Activated CD4-positive, CD25-positive, alpha-beta regulatory T cell treated with anti-CD3 and anti-CD28 coated beads, Interleukin-2, amount 50 U/mL, for 16 hours (primary cell): ENCODE data around the gene STK17B.
"Not testable (repeated sequence)": the region's sequence is repeated elsewhere in the genome, so short reads cannot be mapped to it uniquely, and the experiment has no call there.

Experiments
- DNase-seq: peaks from one replicate; pipeline ENCODE4 v3.0.0-alpha.2; 2020; ENCODE audit warnings: low read depth, low spot score

The STK17B gene

DNA sequence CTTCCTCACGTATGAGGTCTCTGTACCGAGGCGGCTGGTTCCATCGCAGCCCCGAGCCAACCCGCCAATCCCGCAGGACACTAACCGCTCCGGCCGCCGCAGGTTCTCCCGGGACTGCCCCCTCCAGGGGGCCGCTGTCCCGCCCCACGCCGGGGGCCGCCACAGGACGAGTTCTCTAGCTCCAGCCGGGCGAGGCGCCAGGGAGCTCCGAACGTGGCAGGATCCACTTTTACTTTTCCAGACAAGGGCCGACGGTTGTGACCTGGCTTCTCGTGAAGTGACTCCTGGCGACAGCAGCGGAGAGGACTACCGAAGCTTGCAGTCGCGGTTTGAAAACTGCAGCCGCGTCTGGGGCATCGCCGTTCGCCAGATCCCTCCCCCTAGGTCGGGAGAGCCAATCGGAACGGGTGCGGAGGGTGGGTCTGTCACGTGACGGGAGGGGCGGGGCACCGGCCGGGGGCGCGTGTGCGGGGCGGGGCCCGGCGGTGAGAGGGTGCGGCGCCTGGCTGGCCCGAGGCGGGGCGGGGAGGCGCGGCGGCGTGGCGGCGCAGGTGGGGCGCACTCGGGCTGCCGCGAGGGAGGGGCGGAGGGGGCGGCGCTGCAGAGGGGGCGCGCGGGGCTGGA, at the start of gene STK17B:
Gene STK17B (minus strand): TSS at position 331 of the 624 bp plus-strand sequence. CDS start 8,195 bp downstream, outside the sequence.
- peak; percentile 96 for DNase-seq

DNA sequence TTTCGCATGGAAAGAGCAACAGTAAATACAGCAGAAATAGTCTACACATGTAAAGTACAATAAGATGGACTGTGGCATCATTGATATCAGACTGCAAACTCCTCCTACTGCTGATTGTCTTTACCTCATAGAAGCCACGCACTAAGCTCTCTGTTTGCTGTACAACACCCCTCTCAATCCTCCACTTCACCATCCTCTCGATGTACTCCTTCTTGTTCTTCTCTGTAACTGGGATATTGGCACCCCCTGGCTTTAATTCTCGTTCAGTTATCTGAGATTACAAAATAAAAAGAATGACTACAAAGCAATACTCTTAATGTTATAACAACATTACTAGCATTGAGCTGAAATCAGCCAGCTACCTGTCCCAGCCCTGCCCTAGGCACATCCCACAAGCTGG, 49.3 kb upstream of the STK17B start:
- no peak for DNase-seq

DNA sequence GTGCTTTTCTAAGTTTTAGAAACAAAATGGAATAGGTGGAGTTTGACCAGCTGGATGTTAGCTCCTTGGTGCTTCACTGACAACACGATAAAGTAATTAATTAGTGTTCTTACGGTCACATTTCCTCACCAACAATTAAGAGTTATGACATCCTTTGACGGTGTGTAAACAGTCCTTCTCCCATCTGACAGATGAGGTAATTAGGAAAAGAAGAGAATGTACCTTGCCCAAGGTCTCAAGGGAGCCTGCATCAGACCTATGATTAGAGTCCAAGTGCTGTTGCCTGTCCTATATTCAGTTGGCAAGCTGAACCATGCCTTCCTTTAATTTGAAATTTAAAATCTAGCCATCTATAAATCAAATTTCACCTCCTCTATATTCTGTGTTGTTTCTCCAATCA, 48.3 kb upstream of the STK17B start:
- no peak for DNase-seq

DNA sequence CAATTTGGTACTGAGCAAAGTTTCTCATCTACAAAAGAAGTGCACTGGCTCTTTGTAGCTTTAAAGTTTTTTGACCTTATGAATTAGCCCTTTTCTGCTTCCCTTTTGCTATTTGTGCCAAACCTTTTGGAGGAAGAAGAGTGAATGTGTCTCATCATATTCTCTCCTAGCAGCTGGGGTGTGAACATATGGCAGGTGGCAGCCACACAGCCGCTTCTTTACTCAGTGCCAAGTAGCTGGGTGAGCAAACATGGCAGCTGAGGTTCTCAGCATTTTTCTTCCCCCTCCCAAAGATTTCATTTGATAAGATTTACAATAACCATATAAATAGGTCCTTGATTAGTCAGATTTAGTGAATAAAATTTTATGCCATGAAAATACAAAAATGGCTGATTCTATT, 46.7 kb upstream of the STK17B start:
- DNase-seq, result no peak

GRCh38 chr2:196217116-196217515, 45.7 kb upstream of the STK17B start:
- DNase-seq, result no peak

GRCh38 chr2:196215376-196215775, 44.0 kb upstream of the STK17B start:
- no peak for DNase-seq

GRCh38 chr2:196214156-196214555, 42.8 kb upstream of the STK17B start:
- no peak for DNase-seq

DNA sequence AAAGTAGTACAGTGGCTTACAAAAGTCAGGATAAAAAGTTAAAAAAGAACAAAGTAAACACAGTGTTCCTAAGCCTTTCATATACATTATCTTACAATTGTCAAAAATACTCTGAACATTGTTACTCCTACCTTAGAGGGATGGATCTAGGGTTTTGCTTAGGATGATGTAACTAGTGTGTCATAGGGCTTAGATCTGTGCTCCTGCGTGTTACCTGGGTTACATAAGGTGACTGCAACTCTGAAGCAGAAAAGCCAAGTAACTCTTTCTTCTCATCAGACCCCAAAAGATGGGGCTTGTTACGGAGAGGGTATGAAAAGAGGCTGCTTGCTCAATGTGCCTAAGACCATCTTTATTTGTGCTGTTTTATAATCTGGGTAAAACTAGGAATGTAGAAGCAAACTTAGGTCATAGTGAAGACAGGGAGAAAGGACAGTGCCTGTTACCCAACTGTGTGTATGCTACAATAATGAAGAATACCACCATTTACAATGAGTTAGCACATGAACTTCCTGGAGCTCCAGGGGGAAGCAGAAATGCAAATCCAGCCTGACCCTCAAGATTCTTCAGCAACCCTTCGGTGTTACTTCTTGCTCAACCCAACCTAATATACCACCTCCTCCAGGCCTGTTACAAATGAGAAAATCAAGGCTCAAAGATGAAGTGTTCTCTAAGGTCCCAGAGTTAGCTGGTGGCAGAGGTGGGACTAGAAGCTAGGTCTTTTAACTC, 42.0 kb upstream of the STK17B start:
- DNase-seq, result no peak

- no peak for DNase-seq
Observed at GRCh38 chr2:196208915-196209314, 37.5 kb upstream of the STK17B start.

- DNase-seq, result no peak
Observed at GRCh38 chr2:196206804-196207203, 35.4 kb upstream of the STK17B start.

- no peak for DNase-seq
Observed at GRCh38 chr2:196205881-196206435, 34.6 kb upstream of the STK17B start.

GRCh38 chr2:196205011-196205766, 33.8 kb upstream of the STK17B start:
- DNase-seq, result no peak

- no peak for DNase-seq
Observed at GRCh38 chr2:196201229-196202009, 30.0 kb upstream of the STK17B start.

- no peak for DNase-seq
Observed at GRCh38 chr2:196200557-196200956, 29.2 kb upstream of the STK17B start.

DNA sequence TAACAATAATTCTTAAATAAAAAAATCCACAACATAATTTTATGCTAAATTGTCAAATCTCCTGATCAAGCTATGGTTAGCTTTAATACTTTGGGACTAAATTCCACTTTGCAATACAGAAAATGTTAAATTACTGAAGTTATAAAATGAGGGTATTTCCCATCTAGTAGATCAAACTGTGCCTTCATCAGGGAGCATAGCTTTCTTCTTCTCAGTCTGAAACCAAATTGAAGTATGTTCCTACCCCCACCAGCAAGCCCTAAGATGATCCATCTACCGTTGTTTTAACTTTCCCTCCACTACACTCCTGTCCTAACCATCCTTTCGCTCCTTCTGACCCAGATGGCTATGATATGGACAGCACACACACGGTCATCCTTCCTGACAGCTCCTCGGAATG, 24.4 kb upstream of the STK17B start:
- no peak for DNase-seq

DNA sequence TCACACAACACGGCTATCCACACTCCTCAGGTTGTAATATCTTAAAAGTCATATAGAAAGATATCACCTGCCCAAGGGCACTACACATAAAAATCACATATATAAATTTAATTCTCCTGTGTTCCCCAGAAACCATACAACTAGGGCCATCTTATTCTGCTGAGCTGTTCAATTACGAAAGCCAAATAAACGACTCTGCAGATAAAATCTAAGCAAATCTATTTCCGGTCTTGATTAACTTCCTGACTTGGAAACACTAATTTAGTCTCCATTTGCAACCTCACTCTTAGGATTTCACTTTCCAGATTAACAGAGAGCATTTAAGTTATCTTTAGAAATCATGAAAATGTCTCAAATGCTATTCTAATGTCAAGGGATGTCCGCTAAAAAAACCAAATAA, 23.9 kb upstream of the STK17B start:
- no peak for DNase-seq

DNA sequence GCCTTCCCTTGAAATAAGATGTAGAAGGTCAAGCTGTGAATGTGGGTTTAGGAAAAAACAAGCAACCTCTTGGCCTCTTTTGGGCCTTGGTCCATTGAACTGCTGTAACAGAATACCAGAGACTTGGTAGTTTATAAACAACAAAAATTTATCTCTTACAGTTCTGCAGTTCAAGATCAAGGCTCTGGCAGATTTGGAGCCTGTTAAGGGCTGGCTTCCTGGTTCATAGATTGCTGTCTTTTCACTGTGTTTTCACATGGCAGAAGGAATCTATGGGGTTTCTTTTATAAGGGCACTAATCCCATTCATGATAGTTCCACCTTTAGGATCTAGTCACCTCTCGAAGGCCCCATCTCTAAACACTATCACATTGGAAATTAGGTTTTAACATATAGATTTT, 20.2 kb upstream of the STK17B start:
- DNase-seq, result no peak

DNA sequence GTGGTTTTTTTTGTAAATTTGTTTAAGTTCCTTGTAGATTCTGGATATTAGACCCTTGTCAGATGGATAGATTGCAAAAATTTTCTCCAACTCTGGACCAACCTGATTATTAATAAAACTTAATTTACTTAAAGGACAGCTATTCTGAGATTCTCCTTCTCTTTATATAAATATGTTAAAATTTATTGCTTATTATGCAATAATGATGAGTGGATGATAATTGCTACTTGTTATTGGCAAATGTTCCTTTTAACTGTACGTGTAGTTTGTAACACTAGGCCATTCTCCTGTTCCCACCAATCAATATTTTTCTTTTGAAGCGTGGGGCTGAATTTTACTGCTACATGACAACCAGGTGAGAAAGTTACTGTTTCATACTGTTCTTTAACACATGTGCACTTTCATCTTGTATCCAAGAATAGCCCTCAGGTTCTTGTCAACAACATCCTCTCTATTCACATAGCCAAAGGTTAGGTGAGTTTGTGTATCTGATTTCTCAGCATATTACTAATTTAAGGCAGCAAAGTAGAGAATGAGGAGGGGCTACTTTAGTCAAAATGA, 16.6 kb upstream of the STK17B start:
- DNase-seq, result no peak

GRCh38 chr2:196187175-196187700, 15.9 kb upstream of the STK17B start:
- not testable (repeated sequence) for DNase-seq

DNA sequence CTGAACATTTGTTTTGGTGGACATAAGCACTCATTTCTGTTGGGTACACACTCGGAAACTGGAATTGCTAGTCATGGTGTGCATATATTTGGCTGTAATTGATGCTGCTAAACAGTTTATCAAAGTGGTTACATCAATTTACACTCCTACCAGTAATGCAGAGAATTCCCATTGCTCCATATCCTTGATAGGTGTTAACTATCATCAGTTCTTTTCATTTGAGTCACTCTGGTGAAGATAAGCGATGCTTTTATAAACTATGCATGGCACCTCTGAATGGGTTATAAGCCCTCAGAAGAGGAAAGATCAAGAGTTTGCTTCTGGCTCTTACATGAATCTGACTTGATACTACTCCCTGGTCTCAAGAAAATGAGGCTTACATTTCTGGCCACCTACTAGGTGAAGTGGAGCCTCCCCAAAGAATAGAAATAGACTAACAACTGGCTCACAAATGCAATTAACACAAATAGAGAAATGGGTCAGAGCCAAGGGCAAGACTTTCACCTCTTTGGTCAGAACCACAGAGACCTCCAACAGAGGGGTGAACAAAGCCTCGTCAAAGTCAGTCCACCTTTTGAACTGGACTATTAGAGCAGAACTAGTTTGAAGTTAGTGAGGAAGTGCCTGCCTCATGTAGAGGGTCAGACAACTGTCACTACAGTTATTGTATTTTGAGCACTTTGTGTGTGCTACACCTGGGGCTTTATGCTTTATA, 15.0 kb upstream of the STK17B start:
- DNase-seq, result no peak
